NCI-H69 (cell line): Measurements from ENCODE around the gene UBE2U.

ENCODE experiments used
- DNase-seq: peaks from one replicate; lab custom pipeline; 2025; lab: John Stamatoyannopoulos, UW

The UBE2U gene

GRCh38 chr1:64292399-64292798, 89.0 kb downstream of the UBE2U start:
- DNase-seq = no peak

DNA sequence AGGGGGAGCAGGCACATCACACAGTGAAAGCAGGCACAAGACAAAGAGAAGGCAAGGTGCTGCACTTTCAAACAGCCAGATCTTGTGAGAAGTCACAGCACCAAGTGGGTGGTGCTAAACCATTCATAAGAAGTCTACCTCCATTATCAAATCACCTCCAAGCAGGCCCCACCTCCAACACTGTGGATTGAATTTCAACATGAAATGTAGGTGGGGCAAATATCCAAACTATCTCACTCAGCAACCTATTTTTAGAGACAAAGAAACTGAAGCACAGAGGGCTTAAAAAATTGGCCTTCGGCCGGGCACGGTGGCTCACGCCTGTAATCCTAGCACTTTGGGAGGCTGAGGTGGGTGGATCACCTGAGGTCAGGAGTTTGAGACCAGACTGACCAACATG, 90.4 kb downstream of the UBE2U start:
- DNase-seq = no peak

GRCh38 chr1:64295136-64295535, 91.7 kb downstream of the UBE2U start:
- no peak for DNase-seq

DNA sequence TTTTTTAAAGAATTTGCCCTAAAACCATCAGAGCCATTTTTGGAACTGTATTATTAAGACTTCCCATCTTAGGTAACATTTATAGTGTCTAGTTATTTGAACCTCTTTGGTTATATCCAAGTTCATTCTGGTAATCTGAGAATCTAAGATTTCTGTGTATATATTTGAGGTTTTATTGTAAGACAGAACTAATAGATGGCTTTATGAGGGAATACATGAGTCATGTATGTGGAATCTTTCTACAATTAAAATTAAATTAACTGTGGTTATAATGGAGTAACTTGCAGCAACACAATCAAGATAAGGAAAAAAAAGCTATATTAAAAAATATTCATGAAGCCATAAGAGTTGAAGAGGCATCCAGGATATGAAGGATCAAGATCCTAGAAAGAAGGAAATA, 92.1 kb downstream of the UBE2U start:
- no peak for DNase-seq

- no peak for DNase-seq
Observed at GRCh38 chr1:64296459-64296858, 93.0 kb downstream of the UBE2U start.

GRCh38 chr1:64302194-64302593, 98.8 kb downstream of the UBE2U start:
- no peak for DNase-seq

DNA sequence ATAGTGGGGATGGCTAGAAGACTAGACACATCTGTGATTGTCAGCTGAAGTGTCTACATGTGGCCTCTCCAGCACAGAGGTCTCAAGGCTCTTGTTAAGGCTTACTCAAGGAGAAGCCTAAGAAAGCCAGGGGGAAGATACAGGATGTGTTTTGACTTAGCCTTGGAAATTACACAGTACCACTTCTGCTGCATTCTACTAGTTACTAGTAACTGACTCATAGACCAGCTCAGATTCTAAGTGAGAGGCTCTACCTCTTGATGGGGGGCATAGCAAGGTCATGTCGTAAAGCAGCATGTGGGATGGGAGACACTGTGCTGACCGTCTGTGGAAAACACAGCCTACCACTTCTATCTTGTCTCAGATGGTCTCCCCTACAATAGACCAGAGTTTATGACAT, 99.5 kb downstream of the UBE2U start:
- DNase-seq = peak; percentile 45

GRCh38 chr1:64304823-64305222, 101.4 kb downstream of the UBE2U start:
- DNase-seq = no peak

DNA sequence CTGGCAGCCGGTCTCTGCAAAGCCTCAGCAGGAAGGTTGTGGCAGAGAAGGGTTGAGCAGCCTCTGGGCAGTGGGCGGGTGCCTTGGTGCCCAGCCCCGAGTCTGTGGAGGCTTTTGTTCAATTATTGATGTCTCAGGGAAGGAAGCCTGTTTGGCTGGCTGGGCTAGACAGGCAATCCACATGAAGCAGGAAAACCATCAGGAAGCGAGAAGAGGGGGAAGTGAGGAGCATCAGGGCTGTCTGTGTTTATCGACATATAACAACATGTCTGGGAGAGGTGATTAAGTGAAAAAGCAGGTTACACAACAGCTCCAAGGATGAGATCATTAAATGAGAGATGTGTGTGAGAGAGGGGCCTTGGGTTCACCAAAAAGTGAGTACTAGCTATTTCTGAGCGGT, 105.4 kb downstream of the UBE2U start:
- DNase-seq = peak; percentile 36

- DNase-seq = no peak
Observed at GRCh38 chr1:64309431-64309831, 106.0 kb downstream of the UBE2U start.

- no peak for DNase-seq
Observed at GRCh38 chr1:64310760-64311159, 107.3 kb downstream of the UBE2U start.

- DNase-seq = no peak
Observed at GRCh38 chr1:64312431-64312830, 109.0 kb downstream of the UBE2U start.

DNA sequence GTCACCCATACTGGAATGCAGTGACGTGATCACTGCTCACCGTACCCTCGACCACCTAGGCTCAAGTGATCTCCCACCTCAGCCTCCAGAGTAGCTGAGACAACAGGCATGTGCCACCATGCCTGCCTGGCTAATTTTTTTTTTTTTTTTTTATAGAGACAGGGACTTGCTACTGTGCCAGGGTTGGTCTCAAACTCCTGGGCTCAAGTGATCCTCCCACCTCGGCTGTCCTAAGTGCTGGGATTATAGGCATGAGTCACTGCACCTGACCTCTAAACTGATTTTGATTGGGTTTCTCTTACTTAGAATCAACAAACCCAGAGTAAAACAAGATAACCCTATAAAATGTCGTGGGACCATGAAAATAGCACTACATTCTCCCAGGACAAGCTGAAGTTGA, 112.0 kb downstream of the UBE2U start:
- no peak for DNase-seq
